ENCODE measurements around the gene ADGRL3.

- TF ChIP-seq, protein P1, sequence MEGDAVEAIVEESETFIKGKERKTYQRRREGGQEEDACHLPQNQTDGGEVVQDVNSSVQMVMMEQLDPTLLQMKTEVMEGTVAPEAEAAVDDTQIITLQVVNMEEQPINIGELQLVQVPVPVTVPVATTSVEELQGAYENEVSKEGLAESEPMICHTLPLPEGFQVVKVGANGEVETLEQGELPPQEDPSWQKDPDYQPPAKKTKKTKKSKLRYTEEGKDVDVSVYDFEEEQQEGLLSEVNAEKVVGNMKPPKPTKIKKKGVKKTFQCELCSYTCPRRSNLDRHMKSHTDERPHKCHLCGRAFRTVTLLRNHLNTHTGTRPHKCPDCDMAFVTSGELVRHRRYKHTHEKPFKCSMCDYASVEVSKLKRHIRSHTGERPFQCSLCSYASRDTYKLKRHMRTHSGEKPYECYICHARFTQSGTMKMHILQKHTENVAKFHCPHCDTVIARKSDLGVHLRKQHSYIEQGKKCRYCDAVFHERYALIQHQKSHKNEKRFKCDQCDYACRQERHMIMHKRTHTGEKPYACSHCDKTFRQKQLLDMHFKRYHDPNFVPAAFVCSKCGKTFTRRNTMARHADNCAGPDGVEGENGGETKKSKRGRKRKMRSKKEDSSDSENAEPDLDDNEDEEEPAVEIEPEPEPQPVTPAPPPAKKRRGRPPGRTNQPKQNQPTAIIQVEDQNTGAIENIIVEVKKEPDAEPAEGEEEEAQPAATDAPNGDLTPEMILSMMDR (IDR thresholded peaks at IDR 0.05): no peak
- no peak for TF ChIP-seq EZH2 (IDR thresholded peaks at IDR 0.05; ENCODE audit: borderline replicate concordance, insufficient read depth, low read depth, low read length, poor library complexity, severe bottlenecking)
Measured at GRCh38 chr4:61442936-61443335, 242.8 kb downstream of the ADGRL3 start.

Data from B cell (primary cell).